GM21367 (cell line): ENCODE measurements around the gene TOM1L1.
"Not testable (repeated sequence)": the region's sequence is repeated elsewhere in the genome, so short reads cannot be mapped to it uniquely, and the experiment has no call there.

ENCODE experiments used
- ATAC-seq: cut with Tn5 transposase; IDR thresholded peaks from one replicate; pipeline ENCODE4 v1.9.1; 2021; ENCODE audit not compliant: unreplicated experiment

The TOM1L1 gene, protein sequence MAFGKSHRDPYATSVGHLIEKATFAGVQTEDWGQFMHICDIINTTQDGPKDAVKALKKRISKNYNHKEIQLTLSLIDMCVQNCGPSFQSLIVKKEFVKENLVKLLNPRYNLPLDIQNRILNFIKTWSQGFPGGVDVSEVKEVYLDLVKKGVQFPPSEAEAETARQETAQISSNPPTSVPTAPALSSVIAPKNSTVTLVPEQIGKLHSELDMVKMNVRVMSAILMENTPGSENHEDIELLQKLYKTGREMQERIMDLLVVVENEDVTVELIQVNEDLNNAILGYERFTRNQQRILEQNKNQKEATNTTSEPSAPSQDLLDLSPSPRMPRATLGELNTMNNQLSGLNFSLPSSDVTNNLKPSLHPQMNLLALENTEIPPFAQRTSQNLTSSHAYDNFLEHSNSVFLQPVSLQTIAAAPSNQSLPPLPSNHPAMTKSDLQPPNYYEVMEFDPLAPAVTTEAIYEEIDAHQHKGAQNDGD

DNA sequence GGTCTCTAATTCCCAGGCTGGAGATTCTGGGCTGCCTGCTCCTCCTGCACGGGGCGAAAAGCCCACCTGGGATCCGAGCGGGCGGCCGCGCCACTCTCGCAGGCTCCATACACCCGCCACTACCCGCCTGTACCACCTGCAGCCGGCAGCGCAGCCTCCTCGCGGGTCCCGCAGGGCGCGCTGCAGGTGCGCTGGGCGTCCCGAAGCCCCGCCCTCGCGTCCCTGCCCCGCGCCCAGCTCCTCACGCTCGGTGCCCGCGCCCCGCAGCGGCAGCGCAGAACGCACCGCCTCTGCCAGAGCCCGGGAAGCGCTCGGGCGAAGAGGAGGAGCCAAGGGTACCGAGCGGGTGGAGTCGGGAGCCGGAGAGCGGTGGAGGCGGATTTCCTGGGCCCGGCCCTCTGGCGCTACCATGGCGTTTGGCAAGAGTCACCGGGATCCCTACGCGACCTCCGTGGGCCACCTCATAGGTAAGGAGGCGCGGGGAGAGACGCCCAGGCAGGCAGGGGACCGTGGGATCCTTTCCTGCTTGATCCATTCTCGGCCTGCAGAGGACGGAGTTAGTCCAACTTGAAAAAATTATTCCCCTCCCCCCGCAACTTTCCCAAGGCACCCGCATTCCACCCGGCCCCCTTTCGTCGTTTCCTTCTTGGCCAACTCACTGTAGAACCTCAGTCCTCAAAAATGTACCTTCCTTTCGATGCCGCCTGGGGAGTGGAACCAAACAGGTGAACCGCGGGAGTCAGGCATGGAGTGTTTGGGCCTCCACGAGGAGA lies at the start of gene TOM1L1:
Gene TOM1L1 (plus strand): TSS at position 396 of the 773 bp plus-strand sequence. CDS start 14 bp downstream, at position 410.
- ATAC-seq = peak; percentile 74

DNA sequence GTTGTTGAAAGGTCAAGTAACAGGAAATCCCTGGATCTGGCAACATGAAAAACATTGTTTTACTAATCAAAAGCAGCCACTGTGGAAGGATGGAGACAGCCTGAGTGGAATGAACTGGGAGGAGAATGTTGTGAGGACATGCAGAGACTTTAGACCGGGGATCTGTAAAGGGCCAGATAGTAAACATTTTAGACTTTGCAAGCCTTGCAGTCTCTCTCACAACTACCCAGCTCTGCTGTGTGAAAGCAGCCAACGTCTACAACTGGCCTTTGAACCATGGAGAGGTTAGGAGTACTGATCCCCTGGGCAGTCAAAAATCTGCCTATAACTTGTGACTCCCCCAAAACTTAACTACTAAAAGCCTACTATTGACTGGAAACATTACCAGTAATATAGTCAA lies 41.5 kb upstream of the TOM1L1 start:
- no peak for ATAC-seq

DNA sequence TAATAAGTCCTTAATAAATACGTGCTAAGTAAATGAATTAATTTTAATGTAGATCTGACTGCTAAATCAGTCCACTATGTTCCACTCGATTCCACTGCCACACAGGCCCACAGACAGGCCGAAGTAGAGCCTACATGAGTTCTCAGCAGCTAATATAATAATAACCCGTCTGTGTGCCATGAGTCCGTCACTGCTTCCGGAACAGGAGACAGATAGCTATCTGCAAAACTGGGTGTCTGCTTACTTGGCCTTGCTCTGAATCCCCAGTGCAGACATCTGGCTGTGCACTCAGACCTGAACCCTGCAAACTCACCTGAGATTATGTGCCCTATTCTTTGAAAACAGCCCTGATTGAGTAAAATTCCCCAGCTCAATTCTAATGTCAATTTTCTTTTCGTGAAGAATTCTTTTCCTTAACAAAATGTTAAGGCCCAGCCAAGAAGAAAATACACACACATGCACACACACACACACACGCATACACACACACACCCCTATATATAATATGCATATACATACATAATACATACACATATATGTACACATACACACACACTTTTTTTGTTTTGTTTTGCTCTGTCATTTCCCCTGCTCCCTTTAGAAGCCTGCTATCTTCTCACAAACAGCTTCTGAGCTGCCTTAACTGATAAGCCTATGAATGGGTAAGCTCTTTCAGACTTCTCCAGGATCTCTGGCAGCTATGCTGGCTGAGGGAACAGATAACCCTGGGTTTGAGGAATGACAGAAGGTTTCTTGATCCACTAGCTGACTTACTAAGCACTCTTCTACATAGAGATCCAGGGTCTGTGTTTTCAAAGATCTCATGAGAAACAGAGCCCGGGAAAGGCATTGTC lies 39.8 kb upstream of the TOM1L1 start:
- ATAC-seq = no peak

DNA sequence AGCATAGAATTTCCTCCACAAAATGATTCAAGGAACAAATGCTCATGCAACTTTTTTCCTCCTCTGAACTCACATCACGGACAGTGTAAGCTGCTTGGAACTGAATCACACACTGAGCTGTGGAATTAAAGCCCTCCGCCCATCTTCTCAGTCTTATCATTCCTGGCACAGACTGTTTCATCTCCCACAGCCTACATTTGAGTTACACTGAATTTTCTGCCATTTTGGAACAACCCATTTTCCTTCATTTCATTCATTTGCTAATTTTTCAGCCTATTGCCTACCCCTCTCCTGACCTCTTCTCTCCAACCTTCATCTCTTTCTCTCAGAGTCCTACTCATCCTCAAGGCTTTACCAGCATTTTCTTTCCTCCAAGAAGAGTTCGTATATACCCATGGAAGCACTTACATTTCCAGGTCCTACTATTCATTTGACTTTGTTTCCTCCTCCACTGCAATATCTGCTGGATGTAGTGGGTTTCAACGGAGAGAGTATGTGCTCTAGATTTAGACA lies 39.1 kb upstream of the TOM1L1 start:
- ATAC-seq = no peak

DNA sequence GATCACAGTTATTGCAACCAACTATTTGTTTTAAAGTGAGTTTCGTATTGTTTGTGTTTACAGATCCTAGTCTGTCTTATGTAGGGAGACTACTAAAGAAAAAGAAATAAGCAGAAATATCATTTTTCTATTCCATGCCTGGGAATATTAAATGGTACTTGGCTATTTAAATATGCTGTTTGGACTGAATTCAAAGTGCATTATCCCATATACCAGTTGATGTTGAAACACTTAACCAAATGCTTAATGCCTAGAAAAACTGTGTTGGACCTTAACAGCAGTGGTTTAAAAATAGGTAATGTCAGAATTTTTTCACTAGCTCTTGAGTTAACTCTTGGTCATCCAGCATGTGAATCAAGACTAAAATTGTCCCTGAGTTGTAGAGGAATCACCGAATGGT lies 37.5 kb upstream of the TOM1L1 start:
- no peak for ATAC-seq

DNA sequence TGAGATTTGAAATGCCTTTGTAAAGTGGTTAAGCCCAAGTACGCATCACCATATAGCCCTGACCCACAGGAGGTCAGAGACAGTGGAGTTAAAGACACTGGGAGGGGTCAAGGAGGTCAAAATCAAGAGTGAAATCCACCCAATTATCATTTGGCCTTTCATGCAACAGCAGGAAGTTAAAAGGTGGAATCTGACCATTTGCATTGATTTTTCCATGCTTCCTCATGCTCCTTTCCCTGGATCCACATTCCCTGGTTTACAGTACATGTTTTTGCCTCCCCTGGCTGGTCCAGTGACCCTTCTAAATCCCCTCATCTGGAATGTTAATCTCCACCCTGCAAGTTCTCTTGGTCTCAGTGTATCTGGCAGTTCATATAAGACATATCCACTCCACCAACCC lies 36.6 kb upstream of the TOM1L1 start:
- no peak for ATAC-seq

DNA sequence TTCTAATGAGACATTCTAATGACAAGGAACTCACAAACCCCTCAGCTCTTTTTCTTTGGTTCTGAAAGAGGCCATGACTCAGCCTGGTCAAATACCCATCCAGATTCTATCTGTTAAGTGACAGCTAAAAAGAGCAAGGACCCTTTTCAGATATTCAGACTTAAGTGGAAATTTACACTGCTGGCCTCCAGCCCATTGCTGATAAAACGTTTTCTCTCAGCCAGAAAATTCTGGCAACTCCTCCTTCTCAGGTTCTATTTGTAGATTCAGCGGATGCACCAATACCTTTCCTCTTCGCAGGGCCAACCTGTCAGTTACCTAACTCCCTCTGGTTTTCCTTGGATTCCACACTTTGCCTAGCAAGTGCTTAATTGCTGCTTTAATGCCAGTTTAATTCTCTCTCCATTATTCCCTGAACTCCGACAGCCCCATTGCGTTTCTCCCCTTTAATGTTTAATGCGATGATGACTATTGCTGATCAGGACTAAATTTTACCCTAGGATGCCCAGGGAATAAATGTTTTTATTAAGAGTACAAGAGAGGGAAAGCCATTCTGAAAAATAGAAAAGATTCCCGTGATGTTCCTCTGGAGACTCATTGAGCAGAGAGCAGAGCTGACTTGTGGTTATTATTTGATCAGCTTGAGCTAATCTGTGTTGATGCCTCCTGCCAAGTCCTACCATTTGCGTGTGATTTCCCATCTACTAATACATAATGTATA lies 35.9 kb upstream of the TOM1L1 start:
- no peak for ATAC-seq

DNA sequence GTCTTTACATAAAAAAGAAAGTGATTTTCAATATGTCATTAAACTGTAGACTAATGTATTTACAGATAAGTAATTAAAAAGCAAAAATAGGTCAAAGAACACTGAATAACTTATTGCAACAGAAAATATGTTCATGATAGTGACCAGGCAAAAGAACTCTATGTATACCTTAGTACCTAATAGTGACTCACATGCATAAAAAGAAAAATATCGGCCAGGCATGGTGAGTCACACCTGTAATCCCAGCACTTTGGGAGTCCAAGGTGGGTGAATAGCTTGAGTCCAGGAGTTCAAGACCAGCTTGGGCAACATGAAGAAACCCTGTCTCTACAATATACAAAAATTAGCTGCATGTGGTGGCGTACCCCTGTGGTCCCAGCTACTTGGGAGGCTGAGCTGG lies 33.0 kb upstream of the TOM1L1 start:
- ATAC-seq = no peak

DNA sequence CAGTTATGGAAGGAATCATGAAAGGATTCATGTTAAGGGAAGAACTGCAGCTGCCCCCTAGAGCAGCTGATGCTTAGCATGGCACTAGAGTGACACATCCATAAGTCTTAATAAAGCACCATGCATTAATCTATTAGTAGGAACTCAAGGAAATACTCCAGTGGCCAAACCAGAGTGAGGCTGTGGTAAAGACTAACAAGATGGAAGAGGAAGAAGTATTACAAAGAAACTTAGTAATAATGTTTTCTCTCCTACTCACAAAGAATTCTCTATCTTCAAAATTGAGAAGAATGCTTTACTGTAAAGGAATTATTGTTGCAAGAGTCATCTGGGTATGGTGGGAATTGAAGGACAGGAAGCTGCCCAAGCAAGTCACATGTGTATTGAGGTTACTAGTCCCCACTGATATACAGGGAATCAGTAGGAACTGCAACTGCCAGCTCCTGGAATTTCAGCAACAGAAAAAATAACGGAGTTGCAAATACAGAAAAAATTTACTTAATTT lies 29.9 kb upstream of the TOM1L1 start:
- no peak for ATAC-seq

DNA sequence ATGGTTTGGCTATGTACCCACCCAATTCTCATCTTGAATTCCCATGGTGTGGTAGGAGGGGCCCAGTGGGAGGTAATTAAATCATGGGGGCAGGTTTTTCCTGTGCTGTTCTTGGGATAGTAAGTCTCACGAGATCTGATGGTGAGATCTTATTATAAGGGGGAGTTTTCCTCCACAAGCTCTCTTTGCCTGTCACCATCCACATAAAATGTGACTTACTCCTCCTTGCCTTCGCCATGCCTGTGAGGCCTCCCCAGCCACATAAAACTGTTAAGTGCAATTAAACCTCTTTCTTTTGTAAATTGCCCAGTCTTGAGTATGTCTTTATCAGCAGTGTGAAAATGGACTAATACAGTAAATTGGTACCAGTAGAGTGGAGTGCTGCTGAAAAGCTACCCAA lies 24.7 kb upstream of the TOM1L1 start:
- not testable (repeated sequence) for ATAC-seq

DNA sequence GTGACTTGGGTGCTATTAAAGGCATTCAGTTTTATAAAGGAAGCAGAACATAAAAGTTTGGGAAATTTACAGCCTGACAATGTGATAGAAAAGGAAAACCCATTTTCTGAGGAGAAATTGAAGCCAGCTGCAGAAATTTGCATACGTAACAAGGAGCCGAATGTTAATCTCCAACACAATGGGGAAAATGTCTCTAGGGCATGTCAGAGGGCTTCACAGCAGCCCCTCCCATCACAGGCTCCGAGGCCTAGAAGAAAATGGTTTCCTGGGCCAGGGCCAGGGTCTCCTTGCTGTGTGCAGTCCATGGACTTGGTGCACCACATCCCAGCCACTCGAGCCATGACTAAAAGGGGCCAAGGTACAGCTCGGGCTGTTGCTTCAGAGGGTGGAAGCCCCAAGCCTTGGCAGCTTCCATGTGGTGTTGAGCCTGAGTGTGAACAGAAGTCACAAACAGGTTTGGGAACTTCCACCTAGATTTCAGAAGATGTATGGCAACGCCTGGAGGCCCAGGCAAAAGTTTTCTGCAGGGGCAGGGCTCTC lies 23.9 kb upstream of the TOM1L1 start:
- no peak for ATAC-seq

DNA sequence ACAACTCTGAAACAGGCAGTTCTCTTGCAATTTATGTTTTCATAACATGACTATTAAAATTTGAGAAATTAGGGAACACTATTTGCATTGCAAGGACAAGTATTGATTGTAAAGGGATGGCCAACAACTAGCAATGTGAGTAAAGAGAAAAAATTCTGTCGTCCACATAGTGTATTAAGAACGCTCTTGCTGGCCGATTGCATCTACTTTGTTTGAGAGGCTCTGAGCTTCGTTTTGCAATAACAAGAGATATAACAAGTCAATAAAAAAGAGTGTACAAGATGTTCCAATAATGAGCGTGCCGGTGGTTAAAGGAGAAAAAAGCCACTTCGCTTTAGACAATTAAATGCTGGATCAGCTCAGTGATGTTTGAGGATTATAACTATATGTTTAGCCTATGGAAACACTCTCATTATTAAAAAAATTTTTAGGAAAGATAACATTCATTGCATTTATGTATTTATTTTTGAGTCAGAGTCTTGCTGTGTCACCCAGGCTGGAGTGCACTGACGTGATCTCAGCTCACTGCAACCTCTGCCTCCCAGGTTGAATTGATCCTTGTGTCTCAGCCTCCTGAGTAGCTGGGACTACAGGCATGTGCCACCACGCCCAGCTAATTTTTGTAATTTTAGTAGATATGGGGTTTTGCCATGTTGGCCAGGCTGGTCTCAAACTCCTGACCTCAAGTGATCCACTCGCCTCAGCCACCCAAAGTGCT lies 19.2 kb upstream of the TOM1L1 start:
- ATAC-seq = no peak

DNA sequence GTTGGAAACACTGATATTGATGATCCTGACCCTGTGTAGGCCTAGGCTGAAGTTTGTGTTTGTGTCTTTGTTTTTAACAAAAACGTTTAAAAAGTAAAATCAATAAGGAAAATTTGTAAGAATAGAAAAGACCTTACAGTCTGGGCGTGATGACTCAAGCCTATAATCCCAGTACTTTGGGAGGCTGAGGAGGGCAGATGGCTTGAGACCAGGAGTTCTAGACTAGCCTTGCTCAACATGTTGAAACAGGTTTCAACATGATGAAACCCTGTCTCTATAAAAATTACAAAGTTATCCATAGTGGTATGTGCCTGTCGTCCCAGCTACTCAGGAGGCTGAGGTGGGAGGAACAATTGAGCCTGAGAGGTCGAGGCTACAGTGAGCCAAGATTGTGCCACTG lies 18.3 kb upstream of the TOM1L1 start:
- no peak for ATAC-seq

DNA sequence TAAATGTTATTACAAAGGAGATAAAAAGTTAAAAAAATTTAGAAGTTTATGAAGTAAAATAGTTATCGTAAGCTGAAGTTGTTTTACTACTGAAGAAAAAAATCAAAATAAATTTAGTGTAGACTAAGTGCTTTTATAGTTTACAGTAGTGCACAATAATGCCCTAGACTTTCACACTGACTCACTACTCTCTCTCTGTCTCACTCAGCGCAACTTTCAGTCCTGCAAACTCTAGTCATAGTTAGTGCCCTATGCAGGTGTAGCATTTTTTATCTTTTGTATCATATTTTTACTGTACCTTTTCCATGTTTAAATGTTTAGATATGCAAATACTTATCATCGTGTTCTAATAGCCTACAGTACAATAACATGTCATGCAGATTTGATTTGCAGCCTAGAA lies 17.7 kb upstream of the TOM1L1 start:
- no peak for ATAC-seq

DNA sequence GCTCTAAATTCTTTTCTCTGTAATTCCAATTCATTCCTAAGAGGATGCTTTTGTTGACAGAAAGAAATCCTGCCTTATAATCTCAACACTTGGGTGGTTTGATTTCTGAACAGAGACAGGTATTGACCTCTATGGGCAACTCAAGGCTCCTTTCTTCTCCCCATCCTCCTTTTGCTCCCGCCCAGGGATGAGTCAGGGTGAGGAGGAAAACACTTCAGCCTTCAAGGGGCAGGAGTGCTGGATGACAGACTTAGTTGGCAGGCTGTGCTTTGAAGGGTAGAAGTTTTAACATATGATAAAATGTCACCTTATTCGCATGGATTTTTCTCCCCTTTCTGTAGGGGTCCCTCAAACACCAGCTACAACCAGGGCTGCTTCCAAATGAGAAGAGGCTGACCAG lies 16.7 kb upstream of the TOM1L1 start:
- no peak for ATAC-seq

DNA sequence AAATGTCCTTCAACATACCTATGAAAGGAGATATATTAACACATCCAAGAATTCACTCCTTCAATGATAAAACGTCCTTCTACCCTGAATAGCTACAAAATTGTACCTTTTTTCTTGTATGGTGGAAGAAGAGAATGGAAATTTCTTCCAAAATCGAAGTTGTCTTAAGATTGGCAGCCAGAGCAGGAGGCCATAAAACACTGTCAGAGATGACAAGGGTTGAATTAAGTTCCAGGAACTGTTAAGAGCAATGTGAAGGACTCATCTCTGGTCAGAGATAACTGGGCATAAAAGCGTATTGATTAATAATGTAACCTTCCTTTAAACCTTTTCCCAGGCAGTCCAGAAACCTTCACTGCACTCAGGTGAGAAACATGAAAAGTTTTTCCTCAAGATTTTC lies 12.9 kb upstream of the TOM1L1 start:
- ATAC-seq = no peak

DNA sequence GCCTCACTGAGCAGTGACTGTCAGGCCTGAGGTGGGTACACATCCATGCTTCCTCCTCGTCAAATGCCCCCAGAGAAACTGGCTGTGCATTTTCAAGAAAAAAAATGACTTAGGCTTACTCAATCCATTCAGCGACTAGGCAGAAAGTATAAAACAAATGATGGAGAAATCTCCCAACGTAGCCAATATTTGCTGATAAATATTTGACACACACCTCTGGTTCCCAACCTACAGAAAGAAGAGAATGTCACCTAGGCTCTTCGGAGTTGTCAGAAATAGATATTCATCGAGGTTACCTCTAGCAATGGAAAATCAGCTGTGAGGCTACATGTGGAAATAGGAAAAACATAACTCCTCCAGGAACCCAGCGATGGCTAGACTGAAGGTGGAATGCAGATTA lies 12.4 kb upstream of the TOM1L1 start:
- ATAC-seq = no peak

DNA sequence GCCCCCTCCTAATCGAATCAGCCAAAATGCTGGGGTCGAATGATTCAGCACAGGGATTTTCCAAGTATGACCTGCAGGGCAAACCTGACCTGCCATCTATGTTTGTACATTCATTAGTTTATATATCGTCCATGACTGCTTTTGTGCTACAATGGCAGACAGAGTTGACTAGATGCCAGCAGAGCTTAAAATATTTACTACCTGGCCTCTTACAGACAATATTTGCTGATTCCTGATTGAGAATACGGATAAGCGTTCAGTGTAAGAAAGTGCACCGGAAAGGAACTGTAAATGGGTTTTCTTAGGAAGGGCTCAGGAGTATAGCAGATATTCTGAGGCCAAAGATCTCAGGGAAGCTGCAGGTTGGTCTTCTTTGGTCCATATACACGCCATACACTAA lies 11.7 kb upstream of the TOM1L1 start:
- ATAC-seq = no peak

DNA sequence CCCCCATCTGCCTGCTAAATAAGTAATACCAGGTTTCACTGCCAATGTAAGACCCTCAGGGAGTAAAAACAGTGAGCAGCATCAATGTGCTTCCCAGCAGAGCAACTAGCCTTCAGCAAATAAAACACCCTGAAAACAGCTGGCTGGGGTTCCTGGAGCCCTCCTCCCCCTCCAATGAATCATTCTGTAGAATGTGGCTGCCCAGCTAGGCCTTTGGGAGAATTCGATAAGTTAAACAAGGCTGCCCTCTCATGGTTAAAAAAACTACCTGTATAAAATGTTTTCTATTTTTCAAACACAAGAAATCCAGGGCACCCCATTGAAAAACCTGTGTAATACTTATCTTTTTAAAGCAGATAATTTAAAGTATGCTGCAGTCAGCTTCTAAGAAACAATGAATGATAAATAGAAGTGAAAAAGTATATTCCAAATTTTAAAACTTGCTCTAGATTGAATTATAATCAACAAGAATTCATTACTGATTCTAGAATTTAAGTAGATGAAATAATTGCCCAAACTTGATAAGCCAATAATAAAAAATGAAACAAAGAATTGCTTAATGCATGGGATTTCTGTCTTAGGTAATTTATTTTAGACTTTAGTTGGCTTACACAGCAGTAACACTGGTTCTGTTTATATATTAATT lies 9.4 kb upstream of the TOM1L1 start:
- no peak for ATAC-seq
